Keratinocyte (primary cell): ENCODE results near the gene SEC14L1. TPM values are rescaled to one million over a fixed set of nuclear protein-coding genes. Genes with fewer than 3 reads are reported as not detected.

Experiments
- DNase-seq: peaks from one replicate; pipeline ENCODE4 v3.0.0-alpha.2; 2011; ENCODE audit warnings: low read depth, missing footprints, low spot score
- FAIRE-seq: peaks from 2 replicates; lab custom pipeline; 2011; peaks lifted over from hg19 to GRCh38; lab: Jason Lieb, UNC
- H2AFZ ChIP-seq: 2 replicates; pipeline ENCODE4 v1.6.0; 2012; ENCODE audit warnings: low read length, control low read depth, inconsistent platforms; ENCODE audit not compliant: control insufficient read depth
- H3K27ac ChIP-seq: 2 replicates; pipeline ENCODE4 v1.5.1; 2011; ENCODE audit warnings: low read length; ENCODE audit not compliant: control insufficient read depth, insufficient read depth
- H3K27me3 ChIP-seq: 3 replicates; pipeline ENCODE4 v1.6.0; 2011; ENCODE audit warnings: low read length; ENCODE audit not compliant: control insufficient read depth, insufficient read depth; ENCODE audit errors: extremely low read depth
- H3K36me3 ChIP-seq, 2 experiments: 2 replicates in 1 of 2; 3 replicates in 1 of 2; pipeline ENCODE4 v1.5.1; 2011; ENCODE audit warnings: low read length in 2 of 2, mild to moderate bottlenecking in 1 of 2; ENCODE audit not compliant: control insufficient read depth in 2 of 2, insufficient read depth in 2 of 2; ENCODE audit errors: extremely low read depth in 1 of 2
- H3K4me1 ChIP-seq: 3 replicates; pipeline ENCODE4 v1.5.1; 2011; ENCODE audit warnings: low read length; ENCODE audit not compliant: control insufficient read depth, insufficient read depth; ENCODE audit errors: extremely low read depth
- H3K4me2 ChIP-seq: 3 replicates; pipeline ENCODE4 v1.6.0; 2011; ENCODE audit warnings: low read depth, low read length; ENCODE audit not compliant: control insufficient read depth, insufficient read depth; ENCODE audit errors: extremely low read depth
- H3K4me3 ChIP-seq, 3 experiments: fragments of 200-600 bp in 1 of 3; sonication (generic) in 1 of 3; 2 replicates in 2 of 3; 3 replicates in 1 of 3; pipeline ENCODE4 v1.5.1; 2011 to 2016; ENCODE audit warnings: low read length in 3 of 3, mild to moderate bottlenecking in 3 of 3, control low read depth in 2 of 3, inconsistent platforms in 1 of 3, low read depth in 1 of 3, mixed read lengths in 1 of 3, mixed run types in 1 of 3, moderate library complexity in 1 of 3; ENCODE audit not compliant: control insufficient read depth in 2 of 3, insufficient read depth in 2 of 3; ENCODE audit errors: extremely low read depth in 1 of 3
- H3K79me2 ChIP-seq: 2 replicates; pipeline ENCODE4 v1.6.0; 2012; ENCODE audit warnings: low read length; ENCODE audit not compliant: control insufficient read depth, insufficient read depth
- H3K9ac ChIP-seq: 3 replicates; pipeline ENCODE4 v1.6.0; 2011; ENCODE audit warnings: low read length; ENCODE audit not compliant: control insufficient read depth, insufficient read depth; ENCODE audit errors: extremely low read depth
- H3K9me1 ChIP-seq: 3 replicates; pipeline ENCODE4 v1.6.0; 2011; ENCODE audit warnings: low read length; ENCODE audit not compliant: control insufficient read depth, insufficient read depth; ENCODE audit errors: extremely low read depth
- H3K9me3 ChIP-seq: 2 replicates; pipeline ENCODE4 v1.5.1; 2012; ENCODE audit warnings: low read depth, low read length; ENCODE audit not compliant: control insufficient read depth
- H4K20me1 ChIP-seq: 3 replicates; pipeline ENCODE4 v1.6.0; 2011; ENCODE audit warnings: low read length; ENCODE audit not compliant: control insufficient read depth, insufficient read depth; ENCODE audit errors: extremely low read depth
- EZH2 ChIP-seq: IDR thresholded peaks from one replicate; pipeline ENCODE4 v1.6.1; 2012; ENCODE audit warnings: inconsistent platforms, mild to moderate bottlenecking, low read length, moderate library complexity
- dilution Hi-C: fragments of 300-500 bp; cut with MboI; formaldehyde crosslinking; loops from one replicate; pipeline ENCODE4 v1.7.0; 2020; ENCODE audit warnings: low sequenced_read_pairs; ENCODE audit not compliant: extremely low pct_ligation_motif_present
- polyA plus RNA-seq, 5 experiments: library from polyadenylated mRNA; depleted of rRNA in 3 of 5; stranded (reverse) in 3 of 5; stranded (forward) in 1 of 5; unstranded in 1 of 5; fragments of >200 nt; gene quantifications; 1 replicate in 1 of 5; 2 replicates in 3 of 5; 3 replicates in 1 of 5; pipeline versions ENCODE4 v1.2.1 to v1.2.3, GENCODE V29; 2011 to 2012; ENCODE audit warnings: missing spikeins in 2 of 5, low read depth in 1 of 5, low replicate concordance in 1 of 5
- TF ChIP-seq, protein P1 (sequence below), 3 experiments: IDR thresholded peaks in 1 of 3; conservative IDR thresholded peaks in 1 of 3; optimal IDR thresholded peaks in 1 of 3; 2 replicates in 2 of 3; 3 replicates in 1 of 3; pipeline versions ENCODE3 to v1.5.1; 2011; ENCODE audit warnings: low read length in 3 of 3, mild to moderate bottlenecking in 3 of 3, moderate library complexity in 2 of 3, control low read depth in 1 of 3, inconsistent platforms in 1 of 3; ENCODE audit not compliant: insufficient read depth in 2 of 3; ENCODE audit errors: extremely low read depth in 1 of 3

The SEC14L1 gene
- polyA plus RNA-seq, 1 donor (not counting 4 experiments of a cell fraction or from before 2014, with no cell fraction given): 35.6 TPM

- H3K9ac ChIP-seq: no peak overlapping the region
- DNase-seq (no peak), FAIRE-seq (no peak)
- peaks cover 9% of the 10 kb centered on the region for H3K9me3 ChIP-seq
- H3K27me3 ChIP-seq: no peaks in the 10 kb centered on the region
- H2AFZ ChIP-seq: no peak overlapping the region
- no peaks in the 10 kb centered on the region for H3K4me1 ChIP-seq
- no peaks in the 10 kb centered on the region for H4K20me1 ChIP-seq
- TF ChIP-seq, protein P1, sequence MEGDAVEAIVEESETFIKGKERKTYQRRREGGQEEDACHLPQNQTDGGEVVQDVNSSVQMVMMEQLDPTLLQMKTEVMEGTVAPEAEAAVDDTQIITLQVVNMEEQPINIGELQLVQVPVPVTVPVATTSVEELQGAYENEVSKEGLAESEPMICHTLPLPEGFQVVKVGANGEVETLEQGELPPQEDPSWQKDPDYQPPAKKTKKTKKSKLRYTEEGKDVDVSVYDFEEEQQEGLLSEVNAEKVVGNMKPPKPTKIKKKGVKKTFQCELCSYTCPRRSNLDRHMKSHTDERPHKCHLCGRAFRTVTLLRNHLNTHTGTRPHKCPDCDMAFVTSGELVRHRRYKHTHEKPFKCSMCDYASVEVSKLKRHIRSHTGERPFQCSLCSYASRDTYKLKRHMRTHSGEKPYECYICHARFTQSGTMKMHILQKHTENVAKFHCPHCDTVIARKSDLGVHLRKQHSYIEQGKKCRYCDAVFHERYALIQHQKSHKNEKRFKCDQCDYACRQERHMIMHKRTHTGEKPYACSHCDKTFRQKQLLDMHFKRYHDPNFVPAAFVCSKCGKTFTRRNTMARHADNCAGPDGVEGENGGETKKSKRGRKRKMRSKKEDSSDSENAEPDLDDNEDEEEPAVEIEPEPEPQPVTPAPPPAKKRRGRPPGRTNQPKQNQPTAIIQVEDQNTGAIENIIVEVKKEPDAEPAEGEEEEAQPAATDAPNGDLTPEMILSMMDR (optimal IDR thresholded peaks at IDR 0.05 in 1 of 3, IDR thresholded peaks at IDR 0.05 in 1 of 3, conservative IDR thresholded peaks at IDR 0.05 in 1 of 3; ENCODE audit: extremely low read depth in 1 of 3, insufficient read depth in 2 of 3, low read length in 3 of 3): no peak
- no peak for TF ChIP-seq EZH2
- no peak overlapping the region for H3K4me2 ChIP-seq
- peaks cover 90% of the 10 kb centered on the region for H3K79me2 ChIP-seq
- H3K4me3 ChIP-seq: no peak overlapping the region
- no peaks in the 10 kb centered on the region for H3K9me1 ChIP-seq
- H3K27ac ChIP-seq: no peak overlapping the region
- peaks cover 0 to 14% of the 10 kb centered on the region in 2 experiments for H3K36me3 ChIP-seq
- dilution Hi-C loops: no loop called here
Measured at GRCh38 chr17:77165577-77165976, 24.8 kb downstream of the SEC14L1 start.

- dilution Hi-C loops: no loop called here
- Histone ChIP-seq H3K9me3 (peaks cover 9% of the 10 kb centered on the region), H3K79me2 (peaks cover 92% of the 10 kb centered on the region), H3K9ac (no peak overlapping the region), H2AFZ (no peak overlapping the region), H3K4me1 (no peaks in the 10 kb centered on the region), H4K20me1 (no peaks in the 10 kb centered on the region), H3K27ac (no peak overlapping the region), H3K9me1 (no peaks in the 10 kb centered on the region), H3K4me3 (no peak overlapping the region), H3K36me3 (peaks cover 0 to 14% of the 10 kb centered on the region in 2 experiments), H3K27me3 (no peaks in the 10 kb centered on the region), H3K4me2 (no peak overlapping the region)
- FAIRE-seq: no peak
- no peak for TF ChIP-seq EZH2
- TF ChIP-seq, protein P1 (optimal IDR thresholded peaks at IDR 0.05 in 1 of 3, IDR thresholded peaks at IDR 0.05 in 1 of 3, conservative IDR thresholded peaks at IDR 0.05 in 1 of 3; ENCODE audit: extremely low read depth in 1 of 3, insufficient read depth in 2 of 3, low read length in 3 of 3): no peak
- DNase-seq: no peak
Measured at GRCh38 chr17:77167472-77168306, 26.9 kb downstream of the SEC14L1 start.
